Stimulated activated CD4-positive, alpha-beta T cell treated with anti-CD3 and anti-CD28 coated beads, Interleukin-4, amount 100 ng/mL, for 48 hours (primary cell): ENCODE data around the gene WASF3.

Experiments
- DNase-seq, 2 donors: peaks; one replicate each; pipeline ENCODE4 v3.0.0-alpha.2; 2020; ENCODE audit warnings: low read depth in 2 of 2

Gene WASF3

DNA sequence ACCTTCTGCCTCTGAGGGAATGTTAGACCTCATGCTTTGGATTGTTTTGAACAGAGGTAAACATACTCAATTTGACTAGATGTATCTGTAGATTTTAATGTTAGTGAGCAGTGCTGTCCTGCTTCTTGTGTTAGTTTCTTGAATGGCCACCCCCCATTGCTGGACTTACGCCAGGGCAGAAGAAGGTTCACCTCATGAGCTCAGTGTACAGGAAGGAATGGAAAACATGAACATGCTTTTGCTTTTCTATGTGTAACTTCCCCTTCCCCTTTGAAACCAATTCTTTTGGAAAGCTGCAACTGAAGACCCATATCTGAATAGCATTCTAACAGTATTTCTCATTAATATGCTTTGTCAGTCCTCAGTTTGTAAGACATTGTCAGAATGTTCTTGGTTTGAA is 32.3 kb downstream of the WASF3 start:
- DNase-seq: no peak

DNA sequence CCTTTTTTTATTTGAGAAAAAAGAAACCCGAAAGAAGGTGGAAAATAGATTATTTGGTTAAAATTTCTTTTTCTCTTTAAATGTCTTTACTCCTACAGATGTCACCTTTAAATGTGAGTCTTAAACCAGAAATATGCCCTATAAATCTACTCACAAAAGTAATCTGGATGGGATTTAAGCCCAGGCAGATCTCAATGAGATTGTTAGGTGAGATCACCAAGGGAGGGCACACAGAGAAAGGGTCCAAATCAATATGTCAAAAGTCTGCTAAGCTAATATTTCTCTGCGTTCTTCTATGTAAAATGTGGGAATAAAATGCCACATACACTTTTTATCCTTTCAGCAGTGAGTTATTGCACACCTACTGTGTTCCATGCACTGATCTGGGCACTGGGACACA is 32.9 kb downstream of the WASF3 start:
- DNase-seq: no peak

DNA sequence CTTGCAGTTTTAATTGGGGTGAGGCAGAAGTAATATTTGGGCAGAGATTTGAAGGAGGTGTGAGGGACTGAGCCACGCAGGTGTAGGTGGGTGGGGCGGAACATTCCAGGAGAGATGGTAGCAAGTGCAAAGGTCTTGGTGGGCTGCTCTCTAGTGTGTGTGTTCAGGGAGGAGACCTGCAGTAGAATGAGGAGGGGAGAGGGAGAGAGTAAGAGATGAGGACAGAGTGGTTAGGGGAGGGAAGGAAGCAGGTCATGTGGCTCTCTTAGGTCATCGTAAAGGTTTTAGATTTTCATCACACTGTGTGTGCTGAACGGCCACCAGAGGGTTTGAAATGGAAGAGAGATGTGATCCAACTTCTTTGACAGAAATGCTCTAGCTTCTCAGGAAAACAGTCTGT is 33.5 kb downstream of the WASF3 start:
- DNase-seq: no peak

DNA sequence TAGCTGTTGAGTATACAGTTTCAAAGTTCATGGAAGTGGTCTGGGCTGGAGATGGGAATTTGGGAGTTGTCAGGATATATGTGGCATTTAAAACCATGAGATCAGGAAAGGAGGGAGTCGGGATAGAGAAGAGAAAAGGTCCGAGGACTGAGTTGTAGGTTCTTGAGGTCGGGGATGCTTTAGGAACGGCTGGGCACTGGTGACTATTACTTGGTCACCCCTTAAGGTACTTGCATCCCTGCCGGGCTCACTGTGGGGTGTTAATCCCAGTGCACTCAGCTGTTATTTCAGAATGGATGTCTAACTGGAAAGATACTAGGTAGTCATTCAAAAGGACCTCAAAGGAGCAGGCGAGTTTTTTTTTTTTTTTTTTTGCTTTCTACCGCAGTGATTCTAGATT is 34.2 kb downstream of the WASF3 start:
- DNase-seq: no peak

DNA sequence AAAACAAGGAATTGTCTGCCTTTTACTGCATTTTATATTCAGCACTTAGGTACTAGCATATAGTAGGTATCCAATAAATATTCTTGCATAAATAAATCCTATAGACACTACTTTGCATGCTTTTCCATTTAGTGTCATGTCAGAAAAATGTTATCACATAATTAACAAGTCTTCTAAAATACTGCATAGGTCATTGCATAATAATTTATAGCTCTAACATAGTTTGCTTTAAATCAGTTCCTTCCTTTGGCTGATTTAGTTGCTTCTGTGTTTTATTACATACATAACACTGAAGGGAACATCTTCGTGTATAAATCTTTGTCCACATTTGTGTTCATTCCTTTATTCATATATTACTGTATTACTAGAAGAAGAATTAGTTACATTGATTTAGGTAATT is 36.2 kb downstream of the WASF3 start:
- no peak for DNase-seq

DNA sequence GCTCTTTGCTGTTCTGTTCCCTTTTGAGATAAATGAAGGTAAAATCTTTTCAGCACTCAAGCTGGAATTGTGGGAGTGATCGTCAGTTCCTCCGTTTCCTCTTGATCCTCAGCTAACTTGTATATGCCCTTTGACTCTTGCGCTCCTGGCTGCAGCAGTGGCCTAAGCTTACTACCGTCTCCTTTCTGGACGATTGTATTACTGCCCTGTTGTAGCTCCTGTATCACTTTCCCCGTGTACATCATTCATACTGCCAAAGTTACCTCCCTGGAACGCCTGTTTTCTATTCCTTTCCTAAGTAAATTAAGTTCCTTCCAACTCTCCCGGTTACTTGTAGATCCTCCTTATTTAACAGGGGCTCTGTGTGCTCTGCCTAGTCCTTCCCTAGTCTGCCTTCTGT is 36.9 kb downstream of the WASF3 start:
- DNase-seq: no peak

DNA sequence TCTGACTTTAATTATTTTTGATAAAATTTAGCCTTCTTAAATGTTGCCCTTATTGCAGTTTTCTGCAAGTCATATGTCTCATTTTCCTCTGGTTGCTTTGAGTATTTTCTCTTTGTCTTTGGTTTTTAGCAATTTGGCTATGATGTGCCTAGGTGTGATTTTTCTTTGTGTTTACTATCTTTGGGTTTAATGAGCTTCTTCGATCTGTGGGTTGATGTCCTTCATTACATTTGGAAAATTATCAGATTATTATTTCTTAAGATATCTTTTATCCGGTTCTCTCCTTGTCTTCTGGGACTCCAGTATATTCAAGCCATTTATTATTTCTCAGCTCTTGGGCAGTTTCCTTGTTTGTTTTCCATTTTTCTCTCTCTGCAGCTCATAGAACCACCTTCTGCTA is 39.0 kb downstream of the WASF3 start:
- no peak for DNase-seq

DNA sequence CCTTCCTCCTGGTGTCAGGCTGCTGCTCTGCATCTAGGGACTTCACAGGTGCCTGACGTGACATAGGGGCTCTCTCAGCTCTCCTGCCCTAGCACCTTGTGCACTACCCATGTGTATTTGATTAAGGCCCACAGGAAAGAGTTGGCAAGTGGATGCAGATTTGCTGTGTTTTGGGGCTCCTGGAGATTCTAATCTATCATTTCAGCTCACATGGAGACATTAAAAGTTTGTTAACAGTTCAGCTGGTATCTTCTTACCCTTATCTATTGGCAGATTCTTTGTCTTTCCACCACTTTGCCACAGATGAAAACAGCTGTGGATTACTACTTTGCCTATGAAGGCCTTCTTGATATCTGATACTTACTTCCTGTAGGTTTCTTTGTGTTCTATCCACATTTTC is 41.9 kb downstream of the WASF3 start:
- no peak for DNase-seq

DNA sequence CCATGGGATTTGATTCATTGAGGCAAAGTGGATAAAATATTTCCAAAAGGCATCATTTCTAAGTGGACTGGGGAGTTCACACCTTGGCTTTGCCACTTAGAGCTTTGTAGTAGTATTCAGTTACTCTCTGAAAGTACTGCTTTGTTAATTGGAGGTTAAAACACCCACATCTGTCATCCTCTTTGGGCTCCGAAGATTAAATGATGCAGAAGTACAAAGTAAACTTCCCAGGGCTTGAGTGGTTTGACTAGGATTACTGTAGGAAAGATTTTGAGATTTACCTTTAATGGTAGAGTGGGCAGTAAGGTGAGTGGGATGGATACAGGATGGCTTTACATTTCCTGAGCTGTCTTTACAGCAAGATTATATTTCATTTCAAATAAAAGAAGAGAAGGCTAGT is 42.4 kb downstream of the WASF3 start:
- no peak for DNase-seq

DNA sequence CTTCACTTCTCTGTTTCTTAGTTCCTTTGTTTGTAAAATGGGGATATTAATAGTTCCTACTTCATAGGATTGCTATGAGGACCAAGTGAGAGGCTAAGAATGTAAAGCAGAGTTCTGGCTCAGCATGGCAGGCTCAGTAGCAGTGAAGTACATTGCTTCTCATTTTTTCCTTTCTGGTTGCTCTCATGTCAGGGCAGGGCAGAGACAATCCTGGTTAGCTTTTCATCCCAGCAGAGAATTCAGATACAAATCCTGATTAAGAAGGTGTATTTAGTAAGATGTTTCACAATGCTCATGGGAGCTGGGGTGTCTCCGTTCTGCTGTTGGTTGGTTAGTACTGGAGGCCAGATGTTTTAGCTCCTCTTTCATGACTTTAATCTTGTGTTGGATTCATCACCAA is 42.9 kb downstream of the WASF3 start:
- no peak for DNase-seq

DNA sequence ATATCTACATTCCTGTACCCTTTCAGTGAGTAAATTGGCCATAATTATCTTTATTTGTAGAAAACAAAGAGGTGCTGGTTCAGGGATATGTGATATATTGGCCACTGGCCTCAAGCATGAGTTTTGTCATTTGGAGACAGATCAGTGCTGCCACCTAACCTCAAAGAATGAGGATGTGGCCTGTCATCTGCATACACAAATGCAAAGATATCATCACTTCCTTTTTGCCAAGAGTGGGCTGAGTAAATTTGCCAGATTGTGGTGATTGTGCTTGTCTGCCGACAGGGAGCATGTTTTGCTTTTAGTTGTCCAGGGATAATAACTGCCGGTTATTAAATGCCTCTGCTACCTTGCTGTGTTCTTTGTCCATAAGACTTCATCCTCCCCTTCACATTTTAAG is 44.2 kb downstream of the WASF3 start:
- no peak for DNase-seq

DNA sequence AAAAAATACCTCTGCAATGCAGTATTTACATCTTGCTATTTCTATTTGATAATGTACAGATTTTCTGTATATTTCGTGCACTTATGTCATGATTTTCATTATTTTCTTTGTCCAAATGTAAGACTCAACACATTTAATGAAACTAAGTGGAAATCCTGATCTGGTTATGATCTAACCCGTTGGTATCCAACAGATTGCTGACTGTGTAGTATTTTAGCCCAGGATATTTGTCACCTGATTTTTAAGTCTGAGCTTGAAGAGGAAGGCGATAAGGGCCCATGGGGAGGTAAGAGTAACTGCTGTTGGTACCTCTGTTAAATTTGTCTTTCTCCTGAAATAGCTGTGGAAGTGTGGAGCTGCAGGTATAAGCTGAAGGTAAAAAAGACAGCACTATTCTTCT is 45.3 kb downstream of the WASF3 start:
- no peak for DNase-seq

DNA sequence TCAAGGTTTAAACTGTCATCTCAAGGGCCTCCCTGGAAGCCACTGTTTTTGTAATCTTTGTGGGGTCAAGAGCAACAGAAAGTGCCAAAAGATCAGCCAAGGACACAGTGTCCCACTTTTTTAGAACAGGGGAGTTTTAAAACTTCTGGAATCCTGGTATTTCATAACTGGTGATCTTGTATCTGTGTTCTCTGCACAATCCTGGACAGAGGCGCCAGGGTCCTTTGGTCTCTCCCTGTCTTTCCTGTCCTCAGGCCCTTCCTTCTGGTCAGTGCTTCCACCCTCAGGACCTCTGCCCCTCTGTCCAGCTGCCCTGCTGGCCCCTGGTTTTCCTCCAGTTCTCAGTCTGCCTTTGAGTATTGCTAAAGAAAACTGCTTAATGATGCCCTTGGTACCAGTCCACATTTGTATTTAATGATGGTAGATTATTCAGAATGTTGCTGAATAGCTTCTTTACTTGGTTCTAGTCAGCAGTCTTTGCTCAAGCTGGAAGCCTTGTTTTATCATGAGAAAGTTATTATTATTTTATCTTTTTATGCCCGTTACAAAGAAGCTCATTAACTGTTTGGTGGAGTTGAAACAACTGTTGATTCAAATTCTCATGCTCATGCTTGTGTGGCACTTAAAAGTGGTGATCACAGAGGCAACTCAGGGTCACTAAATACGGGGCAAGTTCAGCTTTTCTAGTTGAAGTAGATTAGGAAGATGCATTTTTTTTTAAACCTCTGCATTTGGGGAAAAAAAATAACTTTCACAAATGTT is 47.5 kb downstream of the WASF3 start:
- no peak for DNase-seq

DNA sequence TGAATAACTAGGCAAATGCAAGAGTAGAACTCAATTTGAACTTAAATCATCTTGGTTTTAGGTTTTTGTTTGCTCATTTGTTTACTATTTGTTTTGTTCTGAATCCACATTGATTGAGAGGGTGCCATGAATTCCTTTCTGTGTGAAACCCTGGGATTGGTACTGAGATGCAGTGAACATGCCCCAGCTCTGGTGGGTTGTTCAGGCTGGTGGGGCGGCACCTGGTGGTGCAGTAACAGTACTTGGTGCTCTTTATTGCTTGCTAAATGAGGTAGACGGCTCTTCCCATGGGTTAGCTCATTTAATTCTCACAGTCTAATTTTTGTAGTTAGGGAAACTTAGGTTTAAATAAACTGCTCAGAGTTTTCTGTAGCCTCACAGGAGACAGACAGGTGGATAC is 48.4 kb downstream of the WASF3 start:
- no peak for DNase-seq

DNA sequence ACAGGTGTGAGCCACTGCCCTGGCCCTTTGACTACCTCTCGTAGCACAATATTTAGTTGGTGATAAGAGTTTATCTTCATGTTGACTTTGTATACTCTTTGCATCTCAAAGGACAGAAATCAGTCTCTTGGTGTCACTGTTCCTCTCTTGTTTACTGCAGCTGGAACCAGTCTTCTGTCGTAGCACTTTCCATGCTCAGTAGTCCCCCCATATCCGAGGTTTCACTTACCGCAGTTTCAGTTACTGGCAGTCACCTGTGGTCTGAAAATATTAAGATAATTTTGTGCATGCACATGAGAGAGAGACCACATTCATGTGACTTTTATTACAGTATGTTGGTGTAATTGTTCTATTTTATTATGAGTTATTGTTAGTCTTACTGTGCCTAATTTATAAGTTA is 49.1 kb downstream of the WASF3 start:
- DNase-seq: no peak

DNA sequence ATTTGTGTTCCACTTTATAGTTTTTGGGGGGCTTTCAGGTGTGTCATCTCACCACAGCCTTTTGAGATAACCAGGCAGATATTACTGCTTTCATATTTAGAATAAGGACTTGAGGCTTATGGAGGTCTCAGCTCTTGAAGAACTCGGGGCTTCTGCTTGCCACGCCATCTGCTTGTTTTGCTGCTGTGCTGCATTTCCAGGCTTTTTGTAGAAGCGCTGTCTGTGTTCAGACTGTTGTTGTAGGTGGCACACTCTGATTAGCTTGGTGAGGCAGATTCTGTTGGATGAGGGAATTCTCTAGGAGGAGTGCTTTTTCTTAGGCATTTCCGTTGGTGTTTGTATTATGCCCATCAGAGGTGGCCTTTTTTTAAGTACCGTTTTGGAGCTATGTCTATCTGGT is 57.2 kb downstream of the WASF3 start:
- no peak for DNase-seq

DNA sequence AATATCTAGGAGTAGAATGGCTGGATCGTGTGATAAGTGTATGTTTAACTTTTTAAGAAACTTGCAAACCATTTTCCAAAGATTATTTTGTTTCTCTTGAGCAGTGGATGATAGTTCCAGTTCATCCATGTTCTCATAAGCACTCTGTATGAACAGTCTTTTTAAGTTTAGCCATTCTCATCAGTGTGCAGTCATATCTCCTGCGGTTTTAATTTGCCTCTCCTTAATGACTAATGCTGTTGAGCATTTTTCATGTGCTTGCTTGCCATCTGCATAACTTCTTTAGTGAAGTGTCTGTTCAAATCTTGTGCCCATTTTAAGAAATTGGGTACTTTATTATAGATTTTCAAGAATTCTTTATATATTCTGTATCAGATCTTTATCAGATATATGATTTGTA is 58.6 kb downstream of the WASF3 start:
- DNase-seq: no peak

DNA sequence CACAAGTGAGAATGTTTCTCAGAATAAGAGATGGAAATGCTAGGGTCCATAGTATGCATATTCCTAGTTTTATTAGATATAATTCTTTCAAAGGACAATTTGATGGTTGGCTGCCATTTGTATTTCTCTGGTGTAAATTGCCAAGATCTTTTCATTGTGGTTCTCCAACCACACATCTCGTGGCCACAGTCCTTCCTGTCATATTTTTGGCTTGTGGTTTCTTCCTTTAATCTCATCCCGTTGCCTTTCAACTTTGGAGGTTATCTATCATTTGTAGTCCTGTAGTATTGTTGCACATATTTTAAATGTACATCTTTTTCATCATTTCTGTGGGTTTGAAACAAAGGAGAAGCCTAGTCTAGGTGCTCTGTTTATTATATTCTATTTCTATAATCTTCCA is 61.2 kb downstream of the WASF3 start:
- no peak for DNase-seq

DNA sequence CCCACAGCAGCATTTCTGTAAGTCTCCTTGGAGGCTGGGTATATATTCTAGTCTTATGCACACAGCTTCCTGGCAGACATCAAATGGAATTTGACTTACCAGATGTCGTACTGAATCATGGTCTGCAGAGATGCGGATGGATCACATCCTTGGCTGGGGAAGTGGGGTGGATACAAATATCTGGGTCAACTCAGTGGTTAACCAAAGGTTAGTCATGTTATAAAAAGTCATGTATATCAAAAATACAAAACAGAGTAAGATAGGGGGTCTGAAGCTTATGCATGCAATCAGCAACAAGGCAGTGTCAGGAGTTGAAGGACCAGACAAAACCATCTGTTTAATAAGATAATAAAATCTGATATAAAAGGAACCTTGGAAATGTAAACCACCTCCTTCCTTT is 61.9 kb downstream of the WASF3 start:
- DNase-seq: no peak

DNA sequence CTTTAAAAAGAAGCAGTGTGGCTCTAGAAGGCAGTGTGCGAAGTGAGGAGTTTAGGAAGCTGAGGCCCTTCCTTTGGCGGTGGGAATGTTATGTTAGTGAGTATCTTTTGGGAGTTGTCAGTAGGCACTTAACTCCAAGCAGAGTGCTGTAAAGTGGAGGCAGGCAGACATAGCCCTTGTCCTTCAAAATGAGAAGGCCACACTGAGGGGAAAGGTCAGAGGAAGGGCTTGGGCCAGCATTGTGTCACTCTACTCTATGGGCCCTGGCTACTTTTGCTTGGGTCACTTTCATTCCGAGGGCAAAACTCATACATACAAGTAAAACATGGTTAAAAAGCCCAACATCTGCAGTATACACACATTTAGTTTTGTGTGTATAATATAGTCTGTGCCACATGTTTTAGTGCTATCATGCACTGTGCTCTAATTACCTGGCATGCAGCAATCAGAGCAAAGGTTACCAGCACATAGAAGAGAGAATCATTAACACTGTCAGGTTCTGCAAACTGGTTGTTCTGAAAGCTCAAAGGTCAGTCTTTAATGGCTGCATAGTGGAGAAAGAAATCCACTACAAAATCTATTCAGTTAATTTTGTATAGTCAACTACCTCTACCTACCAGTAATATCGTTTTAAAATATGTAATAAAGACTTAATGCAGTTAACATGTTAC is 64.4 kb downstream of the WASF3 start:
- DNase-seq: no peak

DNA sequence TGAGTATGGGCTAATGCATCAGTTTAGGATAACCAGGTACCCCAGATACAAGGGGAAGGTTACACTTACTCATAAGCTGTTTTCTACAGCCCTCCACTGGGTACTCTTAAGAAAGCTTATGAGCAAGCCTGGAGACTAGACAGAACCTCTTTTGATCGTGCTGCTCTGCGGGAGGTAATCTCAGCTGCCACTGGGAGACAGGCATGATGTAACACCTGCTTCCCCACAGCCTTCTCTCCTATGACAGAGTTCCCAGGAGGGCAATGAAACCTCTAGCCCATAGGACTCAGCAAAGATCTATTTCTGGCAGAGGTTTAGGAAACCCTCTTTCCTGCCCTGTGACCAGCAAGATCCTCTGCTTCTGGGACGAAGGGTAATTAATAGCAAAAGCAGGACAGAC is 65.6 kb downstream of the WASF3 start:
- no peak for DNase-seq

DNA sequence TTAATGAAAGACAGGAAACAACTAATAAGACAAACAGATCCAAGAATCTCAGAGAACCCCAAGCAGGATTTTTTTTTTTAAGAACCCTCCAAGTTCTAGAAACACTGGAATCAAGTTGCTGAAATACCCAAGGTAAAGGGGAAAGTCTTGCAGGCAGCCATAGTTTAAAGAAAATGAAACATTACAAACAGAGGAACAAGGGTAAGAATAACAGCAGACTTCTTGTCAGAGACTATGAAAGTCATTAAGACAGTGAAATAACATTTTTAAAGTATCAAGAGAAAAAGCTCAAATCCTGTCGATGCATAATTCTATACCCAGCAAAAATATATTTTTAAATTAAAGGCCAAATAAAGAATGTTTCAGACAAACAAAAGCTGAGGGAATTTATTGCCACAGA is 67.1 kb downstream of the WASF3 start:
- no peak for DNase-seq

DNA sequence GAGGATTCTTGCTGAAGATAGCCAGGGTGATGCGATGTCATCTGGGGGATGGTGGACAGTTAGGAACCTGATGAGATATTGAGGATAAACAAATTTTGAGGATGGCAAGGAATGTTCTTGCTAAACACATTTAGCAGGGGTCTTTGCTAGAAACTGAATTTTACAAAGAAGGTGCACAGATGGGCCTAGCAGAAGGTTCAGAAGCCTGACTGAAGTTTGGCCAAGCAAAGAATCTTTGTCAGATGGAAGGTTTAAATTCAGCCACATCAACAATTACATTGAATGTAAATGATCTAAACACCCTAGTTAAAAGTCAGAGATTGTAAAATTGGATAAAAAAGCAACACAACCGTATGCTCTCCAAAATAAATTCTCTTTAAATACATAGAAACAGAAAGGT is 68.8 kb downstream of the WASF3 start:
- no peak for DNase-seq

DNA sequence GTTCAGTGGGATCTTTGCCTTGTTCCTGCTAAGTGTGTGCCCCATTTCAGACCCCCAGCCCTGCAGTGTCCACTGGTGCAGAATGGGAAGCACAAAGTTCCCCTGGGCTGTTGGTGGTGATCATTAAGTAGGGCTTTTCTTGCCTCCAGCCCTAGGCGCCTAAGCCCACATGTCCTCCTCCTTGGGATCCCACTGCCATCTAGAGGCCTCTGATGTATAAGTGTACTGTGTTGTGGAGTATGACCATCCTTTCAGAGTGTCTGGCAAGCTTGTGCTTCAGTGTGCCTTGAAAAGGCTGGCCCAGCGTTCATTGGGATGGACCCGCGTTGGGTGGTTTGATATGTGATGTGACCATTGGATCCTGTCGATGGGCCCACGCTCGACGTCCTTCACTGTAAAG is 71.2 kb downstream of the WASF3 start:
- DNase-seq: no peak
